Parathyroid adenoma (tissue), 2 donors: ENCODE measurements around the gene C12orf76.

Experiments
- H2AFZ ChIP-seq: fragments of 300-600 bp; sonication (generic); one replicate; pipeline ENCODE4 v1.7.0; 2017; ENCODE audit warnings: antibody characterized with exemption, mild to moderate bottlenecking
- H3K27ac ChIP-seq: fragments of 300-600 bp; sonication (generic); one replicate; pipeline ENCODE4 v1.7.0; 2017
- H3K27me3 ChIP-seq: fragments of 300-600 bp; sonication (generic); one replicate; pipeline ENCODE4 v1.7.0; 2017; ENCODE audit warnings: low read length; ENCODE audit not compliant: control insufficient read depth, insufficient read depth
- H3K36me3 ChIP-seq: fragments of 300-600 bp; sonication (generic); one replicate; pipeline ENCODE4 v1.7.0; 2017; ENCODE audit warnings: low read length; ENCODE audit not compliant: control insufficient read depth, insufficient read depth
- H3K4me1 ChIP-seq: fragments of 300-600 bp; sonication (generic); one replicate; pipeline ENCODE4 v1.7.0; 2017; ENCODE audit warnings: control low read depth
- H3K4me2 ChIP-seq: fragments of 300-600 bp; sonication (generic); one replicate; pipeline ENCODE4 v1.7.0; 2017; ENCODE audit warnings: low read length
- H3K4me3 ChIP-seq: fragments of 300-600 bp; sonication (generic); one replicate; pipeline ENCODE4 v1.7.0; 2017; ENCODE audit warnings: low read depth, low read length
- H3K79me2 ChIP-seq: fragments of 300-600 bp; sonication (generic); one replicate; pipeline ENCODE4 v1.7.0; 2017; ENCODE audit warnings: control low read depth
- H3K9ac ChIP-seq: fragments of 300-600 bp; sonication (generic); one replicate; pipeline ENCODE4 v1.7.0; 2017; ENCODE audit warnings: mild to moderate bottlenecking
- H3K9me3 ChIP-seq: fragments of 300-600 bp; sonication (generic); one replicate; pipeline ENCODE4 v1.7.0; 2017; ENCODE audit warnings: low read length; ENCODE audit not compliant: control insufficient read depth
- CTCF ChIP-seq: fragments of 300-600 bp; sonication (generic); IDR thresholded peaks from one replicate; pipeline ENCODE4 v1.7.0; 2017; ENCODE audit warnings: antibody characterized with exemption, mild to moderate bottlenecking
- donor health status: primary hyperparathyroidism.

The C12orf76 gene

DNA sequence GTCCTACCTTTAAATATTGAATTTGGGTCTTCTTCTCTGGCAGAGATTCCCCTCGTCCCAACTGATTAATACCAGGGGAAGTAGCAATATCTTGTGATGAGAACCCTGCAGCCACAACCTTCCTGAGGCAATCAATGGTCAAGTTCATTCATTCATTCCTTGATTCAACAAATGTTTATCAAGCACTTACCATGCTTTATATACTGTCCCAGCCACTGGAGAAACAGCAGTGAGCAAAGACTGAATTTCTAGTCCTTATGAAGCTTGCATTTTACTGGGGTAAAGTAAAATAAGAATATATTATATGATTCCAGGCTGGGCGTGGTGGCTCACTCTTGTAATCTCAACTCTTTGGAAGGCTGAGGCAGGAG, 51.9 kb downstream of the C12orf76 start:
- H3K27me3 ChIP-seq = no peaks in the 10 kb centered on the region

GRCh38 chr12:109995686-109996482, 52.4 kb downstream of the C12orf76 start, which contains the start of gene GIT2:
Gene GIT2, minus strand, starts transcription at chr12:109996368. Its CDS starts 144 bp downstream, at chr12:109996224.
- Histone ChIP-seq H3K27me3 (no peaks in the 10 kb centered on the region), H3K4me1 (peaks cover 4% of the 10 kb centered on the region), H3K4me3 (peak within 1 kb of the TSS; percentile 80), H3K9me3 (no peaks in the 10 kb centered on the region), H3K4me2 (peak within 1 kb of the TSS; percentile 63), H3K79me2 (peaks cover 14% of the 10 kb centered on the region), H2AFZ (peak within 1 kb of the TSS; percentile 91), H3K27ac (peak within 1 kb of the TSS; percentile 29), H3K9ac (peak within 1 kb of the TSS; percentile 74), H3K36me3 (no peaks in the 10 kb centered on the region)
- no peak for TF ChIP-seq CTCF

More for the DNA sequence above, 51.9 kb downstream of the C12orf76 start:
- H3K9ac ChIP-seq = no peak overlapping the region
- H3K4me3 ChIP-seq = peak overlapping the region; percentile 80
- no peak for TF ChIP-seq CTCF
- peaks cover 4% of the 10 kb centered on the region for H3K4me1 ChIP-seq
- H3K36me3 ChIP-seq = no peaks in the 10 kb centered on the region
- H3K9me3 ChIP-seq = no peaks in the 10 kb centered on the region
- H3K4me2 ChIP-seq = peak overlapping the region; percentile 63
- H2AFZ ChIP-seq = peak overlapping the region; percentile 91
- H3K79me2 ChIP-seq = peaks cover 14% of the 10 kb centered on the region
- no peak overlapping the region for H3K27ac ChIP-seq

- peak overlapping the region; percentile 91 for H2AFZ ChIP-seq
- H3K4me2 ChIP-seq = peak overlapping the region; percentile 63
- peak overlapping the region; percentile 29 for H3K27ac ChIP-seq
- H3K4me3 ChIP-seq = peak overlapping the region; percentile 80
- peaks cover 4% of the 10 kb centered on the region for H3K4me1 ChIP-seq
- peaks cover 14% of the 10 kb centered on the region for H3K79me2 ChIP-seq
- no peaks in the 10 kb centered on the region for H3K27me3 ChIP-seq
- peak overlapping the region; percentile 74 for H3K9ac ChIP-seq
- H3K36me3 ChIP-seq = no peaks in the 10 kb centered on the region
- TF ChIP-seq CTCF = no peak
- no peaks in the 10 kb centered on the region for H3K9me3 ChIP-seq
Measured at GRCh38 chr12:109995361-109995685, 53.0 kb downstream of the C12orf76 start.

GRCh38 chr12:109994401-109995175, 53.7 kb downstream of the C12orf76 start:
- no peaks in the 10 kb centered on the region for H3K27me3 ChIP-seq
- no peak for TF ChIP-seq CTCF
- H3K4me2 ChIP-seq = peak overlapping the region; percentile 63
- H3K79me2 ChIP-seq = peaks cover 14% of the 10 kb centered on the region
- H3K9me3 ChIP-seq = no peaks in the 10 kb centered on the region
- peaks cover 4% of the 10 kb centered on the region for H3K4me1 ChIP-seq
- H3K9ac ChIP-seq = no peak overlapping the region
- no peaks in the 10 kb centered on the region for H3K36me3 ChIP-seq
- no peak overlapping the region for H2AFZ ChIP-seq
- peak overlapping the region; percentile 80 for H3K4me3 ChIP-seq
- no peak overlapping the region for H3K27ac ChIP-seq
